ENCODE results near the gene SEPHS1. TPM values are rescaled to one million over a fixed set of nuclear protein-coding genes. Genes with fewer than 3 reads are reported as not detected.

SEPHS1 gene
- total and polyA plus RNA-seq, 12 donors: 17.6 to 38.9 (median 29.5) TPM

DNA sequence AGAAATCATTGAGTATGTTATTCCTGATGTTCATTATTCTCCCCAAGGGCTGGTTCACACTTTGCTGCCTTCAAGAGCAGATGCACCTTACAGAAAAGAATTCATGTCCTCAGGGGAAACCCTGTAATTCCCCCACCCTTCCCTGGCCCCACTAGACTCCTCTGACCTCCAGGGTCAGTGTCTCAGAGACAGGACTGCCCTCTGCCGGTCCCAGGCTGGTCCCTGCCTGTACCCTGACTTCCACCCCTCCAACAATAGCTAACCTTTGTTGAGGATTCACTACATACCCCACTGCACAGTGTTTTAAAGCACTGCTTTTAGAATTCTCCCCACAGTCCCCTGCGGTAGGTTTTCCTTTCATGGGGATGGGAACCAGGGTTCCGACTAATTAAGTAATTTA lies 4.4 kb upstream of the SEPHS1 start:
- H3K36me3 ChIP-seq: no peaks in the 10 kb centered on the region
- 45 to 48% methylated on average over 3 of the region's 3 CpGs for WGBS, 2 donors
- intact Hi-C loops (cut with DNase I): no loop called here
- no peak overlapping the region for H3K4me3 ChIP-seq
- no peak overlapping the region for H3K27ac ChIP-seq
- TF ChIP-seq, protein P1, sequence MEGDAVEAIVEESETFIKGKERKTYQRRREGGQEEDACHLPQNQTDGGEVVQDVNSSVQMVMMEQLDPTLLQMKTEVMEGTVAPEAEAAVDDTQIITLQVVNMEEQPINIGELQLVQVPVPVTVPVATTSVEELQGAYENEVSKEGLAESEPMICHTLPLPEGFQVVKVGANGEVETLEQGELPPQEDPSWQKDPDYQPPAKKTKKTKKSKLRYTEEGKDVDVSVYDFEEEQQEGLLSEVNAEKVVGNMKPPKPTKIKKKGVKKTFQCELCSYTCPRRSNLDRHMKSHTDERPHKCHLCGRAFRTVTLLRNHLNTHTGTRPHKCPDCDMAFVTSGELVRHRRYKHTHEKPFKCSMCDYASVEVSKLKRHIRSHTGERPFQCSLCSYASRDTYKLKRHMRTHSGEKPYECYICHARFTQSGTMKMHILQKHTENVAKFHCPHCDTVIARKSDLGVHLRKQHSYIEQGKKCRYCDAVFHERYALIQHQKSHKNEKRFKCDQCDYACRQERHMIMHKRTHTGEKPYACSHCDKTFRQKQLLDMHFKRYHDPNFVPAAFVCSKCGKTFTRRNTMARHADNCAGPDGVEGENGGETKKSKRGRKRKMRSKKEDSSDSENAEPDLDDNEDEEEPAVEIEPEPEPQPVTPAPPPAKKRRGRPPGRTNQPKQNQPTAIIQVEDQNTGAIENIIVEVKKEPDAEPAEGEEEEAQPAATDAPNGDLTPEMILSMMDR (IDR thresholded peaks at IDR 0.05): peak in 4 of 9 donors; percentile 13 to 40 (median 28)
- peaks cover 0 to 47% (median 40%) of the 10 kb centered on the region in 7 donors for H3K27me3 ChIP-seq
- no peaks in the 10 kb centered on the region for H3K9me3 ChIP-seq
- no peak for ATAC-seq
- peaks cover 0 to 21% (median 17%) of the 10 kb centered on the region in 9 donors for H3K4me1 ChIP-seq
- no peak for DNase-seq

DNA sequence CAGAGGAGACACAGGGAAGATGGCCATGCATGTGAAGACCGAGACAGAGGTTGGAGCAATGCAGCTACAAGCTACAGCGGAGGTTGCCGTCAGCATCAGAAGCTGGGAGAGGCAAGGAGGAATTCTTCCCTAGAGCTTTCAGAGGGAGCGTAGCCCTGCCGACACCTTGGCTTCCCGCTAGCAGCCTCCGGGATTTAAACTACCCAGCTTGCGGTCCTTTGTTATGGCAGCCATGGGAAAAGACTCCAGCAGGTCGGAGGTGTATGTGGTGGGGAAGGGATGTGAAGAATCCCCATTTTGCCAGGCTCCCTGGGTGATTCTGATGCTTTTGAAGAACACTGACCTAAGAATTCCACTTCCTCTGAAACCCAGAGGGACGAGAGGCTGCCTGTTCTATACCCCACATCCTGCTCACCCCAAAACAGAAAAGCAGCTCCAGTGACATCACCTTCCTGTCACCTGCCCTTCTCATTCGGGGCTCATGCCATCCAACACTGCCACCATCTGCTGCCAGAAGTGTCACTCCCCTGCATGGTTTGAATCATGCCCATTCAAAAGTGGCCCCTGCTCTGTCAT lies 3.3 kb upstream of the SEPHS1 start:
- Histone ChIP-seq H3K4me1 (peaks cover 0 to 26% (median 19%) of the 10 kb centered on the region in 9 donors), H3K9me3 (no peaks in the 10 kb centered on the region), H3K27ac (no peak overlapping the region), H3K27me3 (peaks cover 0 to 47% (median 40%) of the 10 kb centered on the region in 7 donors), H3K36me3 (no peaks in the 10 kb centered on the region), H3K4me3 (no peak overlapping the region)
- 21 to 29% methylated on average over 11 of the region's 11 CpGs for WGBS, 2 donors
- ATAC-seq: no peak
- intact Hi-C loops (cut with DNase I): no loop called here
- no peak for DNase-seq
- TF ChIP-seq, protein P1 (IDR thresholded peaks at IDR 0.05): no peak

DNA sequence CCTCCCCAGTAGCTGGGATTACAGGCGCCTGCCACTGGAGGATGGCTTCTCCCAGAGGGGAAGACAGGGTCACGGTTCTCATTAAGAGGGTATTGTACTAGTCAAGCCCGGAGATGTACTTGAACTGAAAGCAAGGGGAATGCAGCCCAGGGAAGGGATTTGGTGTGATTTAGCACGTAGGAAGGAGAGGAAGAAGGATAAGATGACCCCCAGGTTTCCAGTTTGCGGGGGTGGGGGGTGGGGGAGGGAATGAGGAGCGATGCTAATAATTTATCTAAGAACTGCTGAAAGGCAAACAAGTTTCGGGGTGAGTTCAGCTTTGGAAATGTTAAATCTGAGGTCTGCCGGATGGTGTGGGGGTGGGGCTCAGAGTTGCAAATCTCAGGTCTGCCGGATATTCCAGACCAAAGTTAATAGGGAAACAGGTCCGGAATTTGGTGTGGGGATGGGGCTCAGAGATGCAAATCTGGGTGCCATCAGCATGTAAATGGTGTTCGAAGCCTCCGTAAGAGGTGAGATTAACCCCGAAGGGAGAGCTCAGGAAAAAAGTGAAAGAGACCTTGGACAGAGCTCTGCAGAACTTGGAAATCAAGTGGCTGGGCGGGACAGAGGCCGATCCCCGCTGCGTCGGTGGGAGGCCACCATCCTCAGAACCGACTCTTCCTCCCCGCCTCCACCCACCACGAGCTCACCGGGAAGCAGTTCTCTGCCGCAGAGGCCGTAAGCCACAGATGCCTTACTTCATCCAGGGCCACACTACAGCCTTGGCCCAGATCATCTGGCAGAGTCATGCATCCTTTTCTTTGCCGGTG lies 1.6 kb upstream of the SEPHS1 start:
- Histone ChIP-seq H3K9me3 (no peaks in the 10 kb centered on the region), H3K27ac (peak overlapping the region in 8 of 10 donors; percentile 21 to 99 (median 98)), H3K27me3 (peaks cover 0 to 40% (median 33%) of the 10 kb centered on the region in 7 donors), H3K36me3 (peaks cover 0 to 6% (median 0%) of the 10 kb centered on the region in 9 donors), H3K4me3 (peak overlapping the region; percentile 64 to 95 (median 86)), H3K4me1 (peaks cover 0 to 37% (median 33%) of the 10 kb centered on the region in 9 donors)
- TF ChIP-seq, protein P1 (IDR thresholded peaks at IDR 0.05): no peak
- intact Hi-C loops (cut with DNase I): loop anchor here in 6 of 10 donors (5.0 to 10.0 kb wide), 3 partner anchors 47 to 1605 kb away; partner anchors contain the start of genes PHYH (in 6 of the 6), DCLRE1C (in 1 of the 6), MCM10 (in 1 of the 6) and MEIG1 (in 1 of the 6)
- DNase-seq (peak; percentile 47 to 50), ATAC-seq (peak in 5 of 8 donors; percentile 13 to 62 (median 57))
- WGBS, 2 donors: 0 to 1% methylated on average over 25 of the region's 25 CpGs

DNA sequence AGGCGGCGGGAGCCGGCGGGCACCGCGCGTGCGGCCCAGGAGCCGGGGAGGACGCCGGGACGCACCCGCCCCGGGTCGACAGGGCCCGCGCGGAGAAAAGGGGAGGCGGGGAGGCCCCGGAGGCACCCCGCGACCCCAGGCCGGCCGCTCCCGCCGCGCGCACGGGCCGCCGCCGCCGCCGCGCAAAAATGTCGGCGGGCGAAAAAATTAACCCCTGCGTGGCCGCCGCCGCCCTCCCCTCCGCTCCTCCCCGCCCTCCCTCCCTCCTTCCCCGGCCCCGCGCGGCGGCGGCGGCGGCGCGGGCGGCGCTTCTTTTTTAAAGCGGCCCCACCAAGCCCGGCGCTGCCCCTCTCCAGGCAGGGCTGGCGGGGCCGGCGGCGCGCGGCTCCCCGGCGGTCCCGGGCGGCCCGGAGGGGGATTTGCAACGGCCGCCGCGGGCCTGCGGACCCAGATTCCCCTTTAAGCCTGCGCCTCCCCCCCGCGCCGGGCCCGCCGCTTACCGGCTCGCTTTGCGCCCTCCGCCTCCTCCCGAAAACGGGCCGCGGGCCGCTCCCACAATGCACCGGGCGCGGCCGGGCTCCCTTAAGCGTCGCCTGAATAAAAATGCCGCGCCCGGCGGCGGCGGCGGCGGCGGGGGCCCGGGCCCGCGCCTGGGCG lies 465 bp downstream of the SEPHS1 start:
- ATAC-seq (peak; percentile 71 to 84 (median 77)), DNase-seq (peak; percentile 80 to 86)
- no peaks in the 10 kb centered on the region for H3K9me3 ChIP-seq
- H3K4me1 ChIP-seq: peaks cover 0 to 43% (median 36%) of the 10 kb centered on the region in 9 donors
- peaks cover 0 to 18% (median 0%) of the 10 kb centered on the region in 9 donors for H3K36me3 ChIP-seq
- peak overlapping the region; percentile 44 to 95 (median 86) for H3K4me3 ChIP-seq
- H3K27me3 ChIP-seq: peaks cover 0 to 19% (median 15%) of the 10 kb centered on the region in 7 donors
- WGBS, 2 donors: 0 to 1% methylated on average over 44 to 104 of the region's 109 CpGs
- TF ChIP-seq, protein P1 (IDR thresholded peaks at IDR 0.05): no peak
- peak overlapping the region; percentile 92 to 99 (median 98) for H3K27ac ChIP-seq
- intact Hi-C loops (cut with DNase I): loop anchor here in 6 of 10 donors (5.0 to 10.0 kb wide), 3 partner anchors 45 to 1607 kb away; partner anchors contain the start of genes PHYH (in 6 of the 6), DCLRE1C (in 1 of the 6), MCM10 (in 1 of the 6) and MEIG1 (in 1 of the 6)
